LHCN-M2 (cell line): ENCODE data around the gene AFAP1L2. TPM values are rescaled to one million over a fixed set of nuclear protein-coding genes. Genes with fewer than 3 reads are reported as not detected.

ENCODE experiments used
- DNase-seq: peaks from one replicate; pipeline ENCODE4 v3.0.0-alpha.2; 2012; ENCODE audit warnings: low read depth
- total RNA-seq: library from RNA; depleted of rRNA; stranded (reverse); fragments of >200 nt; gene quantifications from 2 replicates; pipeline ENCODE4 v1.2.3, GENCODE V29; 2014

Gene AFAP1L2
- total RNA-seq, 1 experiment from 2014 or later = under 0.01 TPM

GRCh38 chr10:114391599-114391998, 12.7 kb downstream of the AFAP1L2 start:
- no peak for DNase-seq

DNA sequence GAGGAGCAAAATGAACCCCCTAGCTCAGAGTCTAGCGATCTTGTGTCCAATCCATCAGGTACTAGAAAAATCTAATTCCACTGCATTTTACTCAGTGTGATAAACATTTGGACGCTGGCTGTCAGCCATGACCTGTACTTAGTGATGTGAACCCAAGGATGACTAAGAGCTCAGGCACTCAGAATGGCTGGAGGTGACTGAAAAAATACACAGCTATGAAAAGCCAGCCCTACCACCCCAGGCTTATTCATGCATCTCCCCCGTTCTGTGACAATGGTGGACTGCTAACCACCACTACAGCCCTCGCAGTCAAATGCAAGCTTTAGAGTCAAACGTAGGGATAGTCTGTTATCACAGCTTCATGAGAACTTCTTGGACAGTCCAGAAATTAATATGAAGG, 14.9 kb downstream of the AFAP1L2 start:
- DNase-seq = peak; percentile 64

DNA sequence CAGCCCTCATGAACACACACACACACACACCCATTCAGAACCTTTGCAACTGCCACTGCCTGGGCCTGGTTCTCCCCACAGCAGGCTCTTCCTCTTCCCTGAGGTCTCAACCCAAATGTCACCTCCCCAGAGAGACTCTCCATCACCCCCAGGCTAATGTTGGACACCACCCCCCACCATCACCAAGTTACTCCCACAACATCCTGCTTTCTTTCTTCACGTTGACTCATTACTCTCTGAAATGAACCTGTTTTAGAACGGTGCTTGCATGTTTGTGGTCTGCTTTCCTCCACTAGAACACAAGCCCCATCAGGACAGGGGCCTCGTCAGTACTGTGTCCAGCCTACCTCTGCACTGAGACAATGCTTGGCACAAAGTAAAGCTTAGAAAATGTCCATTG, 16.0 kb downstream of the AFAP1L2 start:
- no peak for DNase-seq

DNA sequence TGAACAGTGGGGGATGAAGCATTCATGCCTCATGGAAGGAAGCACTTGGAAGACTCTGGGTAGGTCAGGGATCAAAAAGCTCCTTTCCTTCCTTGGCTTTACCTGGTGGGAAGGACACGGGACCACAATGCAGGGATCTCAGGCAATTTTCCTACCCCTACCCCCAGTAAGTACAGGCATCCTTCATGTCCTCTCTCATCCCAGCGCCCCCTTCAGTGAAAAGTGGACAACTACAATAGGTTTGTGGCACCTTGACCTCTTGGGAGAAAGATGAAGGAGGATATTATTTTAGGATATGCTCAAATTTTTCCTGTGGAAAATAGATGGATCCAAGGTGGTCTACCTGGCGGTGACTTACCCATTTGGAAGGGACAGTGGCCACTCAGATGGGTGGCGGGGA, 16.5 kb downstream of the AFAP1L2 start:
- DNase-seq = no peak

DNA sequence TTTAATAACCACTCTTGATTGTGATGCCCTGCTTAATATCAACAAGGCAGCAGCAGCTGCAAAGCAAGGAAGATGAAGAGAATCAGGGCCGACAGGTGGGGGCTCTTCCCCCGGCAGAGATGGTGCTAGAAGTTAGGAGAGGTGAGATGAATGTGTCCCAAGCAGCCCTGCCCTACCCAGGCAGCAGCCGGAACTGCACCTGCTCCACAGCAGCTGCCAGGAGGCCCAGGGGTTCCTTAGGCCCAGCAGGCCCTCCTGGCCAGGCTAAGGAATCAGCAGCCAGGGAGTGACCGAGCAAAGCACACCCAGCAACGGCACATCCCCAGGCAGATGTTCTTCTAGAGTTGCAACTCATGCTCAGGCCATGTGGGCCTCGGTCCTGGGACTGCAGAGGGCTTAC, 17.9 kb downstream of the AFAP1L2 start:
- no peak for DNase-seq

DNA sequence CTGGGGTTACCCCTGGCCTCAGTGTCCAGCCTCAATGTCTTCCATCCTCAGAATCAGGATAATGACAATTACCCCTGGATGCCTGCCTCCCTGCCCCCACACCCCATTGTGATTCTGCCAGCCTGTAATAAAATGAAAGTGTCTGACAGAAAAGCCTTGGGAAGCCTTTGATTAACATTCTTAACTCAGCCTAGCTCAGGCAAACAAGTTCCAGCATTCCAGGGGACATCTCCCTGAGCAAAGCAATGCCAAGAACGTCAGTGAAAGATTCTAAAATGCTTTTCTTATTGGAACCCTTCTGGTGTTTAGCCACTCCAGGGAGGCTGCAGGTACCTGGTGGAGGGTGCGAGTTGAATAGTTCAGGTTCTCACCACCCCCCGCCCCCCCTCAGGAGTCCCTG, 18.7 kb downstream of the AFAP1L2 start:
- no peak for DNase-seq

DNA sequence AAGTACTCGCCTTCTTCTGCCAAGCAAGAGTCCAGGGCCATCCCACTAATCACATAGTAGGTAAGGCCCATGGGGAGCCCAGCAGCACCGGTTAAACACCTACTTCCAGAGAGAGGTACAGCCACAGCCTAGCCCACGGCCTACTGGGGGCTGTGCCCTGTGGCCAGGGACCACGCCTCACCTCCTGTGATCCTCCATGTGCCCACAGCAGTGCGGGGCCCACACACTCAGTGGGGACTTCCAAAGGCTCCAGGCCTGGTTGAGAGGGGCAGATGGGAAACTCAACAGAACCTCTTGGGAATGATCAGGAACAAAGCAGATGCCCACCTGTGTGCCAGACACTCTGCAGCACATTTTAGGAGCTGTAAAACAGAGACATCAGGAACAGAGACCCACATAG, 19.7 kb downstream of the AFAP1L2 start:
- DNase-seq = no peak

GRCh38 chr10:114384181-114384580, 20.1 kb downstream of the AFAP1L2 start:
- DNase-seq = no peak

DNA sequence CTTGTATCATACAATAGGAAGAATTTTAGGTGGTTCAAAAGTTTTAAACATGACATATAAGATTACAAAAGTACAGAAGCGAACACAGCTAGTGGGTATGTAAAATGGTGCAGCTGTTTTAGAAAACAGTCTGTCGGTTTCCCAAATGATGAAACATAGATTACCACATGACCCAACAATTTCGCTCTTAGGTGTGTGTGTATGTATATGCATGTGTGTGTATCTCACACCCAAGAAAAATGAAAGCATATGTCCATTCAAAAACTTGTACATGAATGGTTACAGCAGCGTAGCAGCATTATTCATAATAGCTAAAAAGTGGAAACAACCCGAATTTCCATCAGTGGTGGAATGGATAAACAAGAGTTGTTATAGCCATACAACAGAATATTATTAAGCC, 23.5 kb downstream of the AFAP1L2 start:
- DNase-seq = no peak

GRCh38 chr10:114380060-114380459, 24.2 kb downstream of the AFAP1L2 start:
- DNase-seq = no peak

DNA sequence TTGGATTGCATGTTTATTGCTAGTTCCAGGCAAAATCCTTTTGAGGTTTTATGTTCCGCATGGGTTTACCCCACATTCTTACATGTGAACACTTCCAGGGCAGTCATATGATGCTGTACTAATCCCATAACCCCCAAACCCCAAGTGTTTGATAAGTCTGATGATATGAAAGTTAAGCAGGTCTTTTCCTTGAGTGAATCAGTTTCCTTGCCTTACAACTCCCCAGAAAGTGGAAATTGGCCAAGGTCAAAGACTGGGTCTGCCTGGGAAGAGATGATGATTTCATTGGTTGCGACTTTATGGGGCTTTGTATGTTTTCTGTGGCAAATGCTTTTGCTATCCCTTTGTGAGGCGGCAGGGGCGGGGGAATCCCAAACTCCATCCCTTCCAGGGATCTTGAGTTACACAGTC, 24.7 kb downstream of the AFAP1L2 start:
- peak; percentile 41 for DNase-seq

- DNase-seq = no peak
Observed at GRCh38 chr10:114376523-114376922, 27.8 kb downstream of the AFAP1L2 start.

DNA sequence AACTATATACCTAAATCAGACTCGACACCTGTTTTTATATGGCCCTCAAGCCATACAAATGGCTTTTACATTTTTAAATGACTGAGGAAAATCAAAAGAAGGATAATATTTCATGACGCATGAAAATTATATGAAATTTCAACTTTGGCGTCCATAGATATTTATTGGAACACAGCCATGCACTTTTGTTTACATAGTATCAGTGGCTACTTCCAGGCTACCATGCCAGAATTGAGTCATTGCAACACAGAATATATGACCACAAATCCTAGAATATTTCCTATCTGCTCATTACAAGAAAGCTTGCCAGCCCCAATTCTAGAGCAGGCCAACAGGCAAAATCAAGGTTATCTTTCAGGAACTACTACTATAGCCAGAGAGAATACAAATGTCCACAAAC, 29.3 kb downstream of the AFAP1L2 start:
- peak; percentile 82 for DNase-seq

- peak; percentile 71 for DNase-seq
Observed at GRCh38 chr10:114374053-114374791, 30.1 kb downstream of the AFAP1L2 start.

GRCh38 chr10:114373631-114374030, 30.7 kb downstream of the AFAP1L2 start:
- DNase-seq = no peak

- DNase-seq = no peak
Observed at GRCh38 chr10:114372995-114373394, 31.3 kb downstream of the AFAP1L2 start.

GRCh38 chr10:114372179-114372578, 32.1 kb downstream of the AFAP1L2 start:
- no peak for DNase-seq

DNA sequence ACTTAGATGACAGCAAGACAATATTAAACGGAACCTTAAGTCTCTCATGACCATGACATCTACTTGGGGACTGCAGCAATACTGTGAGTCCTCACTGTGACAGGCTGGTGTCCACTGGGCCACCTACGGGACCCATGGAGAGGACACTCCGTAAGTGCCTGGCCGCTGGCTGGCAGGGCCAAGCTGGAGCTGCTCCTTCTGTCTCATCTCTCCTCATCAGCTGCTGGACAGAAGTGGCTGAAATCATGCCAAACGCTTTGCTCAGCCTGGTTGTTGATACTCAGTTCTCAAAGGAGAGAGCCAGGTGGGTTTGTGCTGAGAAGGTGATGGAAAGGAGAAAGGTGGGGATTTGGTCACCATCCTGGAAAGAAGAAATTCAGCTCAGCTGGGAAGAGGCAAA, 33.3 kb downstream of the AFAP1L2 start:
- DNase-seq = no peak

DNA sequence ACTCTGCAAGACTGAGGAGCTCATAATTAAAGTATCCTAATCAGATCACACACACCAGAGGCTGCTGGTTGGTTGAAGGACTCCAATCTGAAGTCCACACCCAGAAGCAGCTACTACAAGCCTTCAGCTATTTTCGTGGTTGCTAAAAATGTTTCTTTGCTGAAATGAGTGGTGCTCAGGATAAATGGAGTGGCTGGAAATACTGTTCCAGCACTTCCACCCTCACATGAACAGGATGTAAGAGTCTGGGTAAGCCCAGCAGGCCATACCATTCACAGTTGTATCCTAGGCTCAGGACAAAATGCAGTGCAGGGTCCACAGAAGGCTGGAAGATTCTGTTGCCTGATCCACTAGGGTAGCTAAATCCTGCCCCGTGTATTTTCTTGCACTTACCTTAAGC, 34.1 kb downstream of the AFAP1L2 start:
- DNase-seq = no peak

DNA sequence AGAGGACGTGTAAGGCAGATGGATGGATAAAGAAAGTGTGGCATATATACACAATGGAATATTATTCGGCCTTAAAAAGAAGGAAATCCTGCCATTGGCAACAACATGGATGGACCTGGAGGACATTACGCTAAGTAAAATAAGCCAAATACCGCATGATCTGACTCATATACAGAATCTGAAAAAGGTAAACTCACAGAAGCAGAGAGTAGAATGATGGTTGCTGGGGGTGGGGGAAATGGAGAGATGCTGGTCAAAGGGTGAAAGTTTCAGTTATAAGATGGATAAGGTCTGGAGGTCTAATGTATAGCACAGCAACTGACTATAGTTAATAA, 36.3 kb downstream of the AFAP1L2 start:
- no peak for DNase-seq

DNA sequence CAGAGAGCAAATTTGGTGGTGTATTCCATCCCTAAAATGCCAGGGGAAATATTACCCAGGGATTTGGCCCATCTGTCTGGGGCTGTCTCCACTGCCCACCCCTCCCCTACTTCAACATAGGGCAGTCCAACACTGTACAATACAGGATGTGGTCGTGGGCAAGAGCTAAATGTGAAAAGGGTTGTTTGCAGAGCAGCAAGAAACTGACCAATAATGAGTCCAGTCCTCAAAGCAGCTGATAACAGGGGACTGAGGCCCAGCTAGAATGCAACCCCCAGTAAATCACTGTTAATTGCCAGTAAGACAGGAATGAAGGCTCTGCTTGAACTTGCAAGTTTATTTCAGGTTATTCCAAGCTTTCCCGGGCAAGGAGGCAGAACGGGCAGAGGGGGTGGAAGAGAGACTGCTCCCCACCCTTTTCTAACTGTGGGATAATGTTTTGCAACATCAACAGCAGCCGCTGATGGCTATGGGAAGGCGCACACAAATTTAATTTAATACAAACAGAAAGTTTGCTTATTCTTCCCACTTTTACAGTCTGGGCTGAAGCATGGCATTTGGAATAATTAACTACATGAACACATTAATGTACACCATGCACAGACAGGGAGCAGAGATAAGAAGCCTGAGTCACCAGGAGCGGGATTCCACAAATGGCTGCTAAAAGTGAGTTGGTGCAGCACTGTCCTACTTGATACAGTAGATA, 36.8 kb downstream of the AFAP1L2 start:
- no peak for DNase-seq

GRCh38 chr10:114364726-114365125, 39.6 kb downstream of the AFAP1L2 start:
- no peak for DNase-seq

- DNase-seq = no peak
Observed at GRCh38 chr10:114363745-114364454, 40.4 kb downstream of the AFAP1L2 start.
